SK-N-SH treated with all-trans-retinoic acid at 6 μM for 48 hours (cell line): ENCODE measurements around the gene CPNE4.

Experiments used
- ESRRG ChIP-seq: fragments of 250-450 bp; sonication (Bioruptor Pico); IDR thresholded peaks from 2 replicates; pipeline ENCODE4 v1.6.1; 2021; ENCODE audit warnings: mild to moderate bottlenecking
- GLIS3 ChIP-seq: fragments of 250-450 bp; sonication (Bioruptor Pico); IDR thresholded peaks from 2 replicates; pipeline ENCODE4 v1.5.0; 2020; ENCODE audit warnings: mild to moderate bottlenecking, moderate library complexity
- PATZ1 ChIP-seq: fragments of 250-450 bp; sonication (Bioruptor Pico); IDR thresholded peaks from 2 replicates; pipeline ENCODE4 v1.8.0; 2020; ENCODE audit warnings: mild to moderate bottlenecking, moderate library complexity, borderline replicate concordance
- RARB ChIP-seq: fragments of 250-450 bp; sonication (Bioruptor Pico); IDR thresholded peaks from 2 replicates; pipeline ENCODE4 v1.8.0; 2021; ENCODE audit warnings: mild to moderate bottlenecking, moderate library complexity
- ZFP30 ChIP-seq: fragments of 450-650 bp; formaldehyde crosslinking; IDR thresholded peaks from 2 replicates; pipeline ENCODE4 v1.5.0; 2022; ENCODE audit warnings: mild to moderate bottlenecking, moderate library complexity
- ZNF70 ChIP-seq: fragments of 450-650 bp; formaldehyde crosslinking; IDR thresholded peaks from 2 replicates; pipeline ENCODE4 v1.5.0; 2020; ENCODE audit warnings: mild to moderate bottlenecking, moderate library complexity
- ZNF8 ChIP-seq: fragments of 450-650 bp; formaldehyde crosslinking; IDR thresholded peaks from 2 replicates; pipeline ENCODE4 v1.5.0; 2020; ENCODE audit warnings: mild to moderate bottlenecking, moderate library complexity

GRCh38 chr3:131538968-131539367, 495.8 kb downstream of the CPNE4 start:
- no peak for TF ChIP-seq ZNF70 (CRISPR knock-in tag)
- TF ChIP-seq ESRRG: no peak
- TF ChIP-seq GLIS3 (CRISPR knock-in tag): no peak
- TF ChIP-seq RARB (CRISPR knock-in tag): no peak
- no peak for TF ChIP-seq PATZ1 (CRISPR knock-in tag)
- TF ChIP-seq ZNF8: no peak
- no peak for TF ChIP-seq ZFP30 (CRISPR knock-in tag)
